MM.1S (cell line): Measurements from ENCODE around the gene TMEM179B.

Experiments
- CTCF ChIP-seq: fragments of 300-600 bp; sonication (generic); IDR thresholded peaks from 2 replicates; pipeline ENCODE4 v1.5.1; 2016; ENCODE audit warnings: antibody characterized with exemption, low read length, mixed read lengths
- EZH2 ChIP-seq: fragments of 300-600 bp; sonication (generic); optimal IDR thresholded peaks from 2 replicates; pipeline ENCODE3; 2017; ENCODE audit warnings: low read depth, mild to moderate bottlenecking, antibody characterized with exemption, low read length, mixed read lengths

DNA sequence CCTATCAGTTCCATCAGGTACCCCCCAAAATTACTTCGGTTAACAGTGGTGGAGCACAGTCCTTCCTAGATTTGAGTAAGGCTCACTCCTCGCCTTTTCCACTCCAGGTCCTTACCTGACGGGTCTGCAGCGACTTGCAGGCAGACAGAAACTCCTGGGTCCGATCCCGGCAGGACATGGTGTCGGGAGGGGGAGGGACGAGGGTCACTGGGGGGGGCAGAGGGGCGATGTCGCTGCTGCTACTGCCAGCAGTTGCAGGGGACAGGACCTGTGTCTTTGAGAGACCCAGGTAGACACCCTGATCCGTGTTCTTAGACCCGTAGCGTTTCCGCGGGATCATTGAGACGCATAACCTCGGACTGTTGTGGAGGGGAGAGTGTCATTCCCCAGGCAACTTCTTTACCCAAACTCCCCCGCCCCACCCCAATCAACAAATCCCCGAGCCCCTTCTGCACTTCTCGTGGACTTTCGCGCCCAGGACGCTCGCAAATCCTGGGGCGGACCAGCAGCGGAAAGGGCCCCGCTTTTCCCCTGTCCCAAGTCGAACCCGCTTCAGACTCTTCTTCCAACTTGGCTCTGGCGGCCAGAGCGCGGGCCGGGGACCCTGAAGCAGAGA is 43.8 kb downstream of the TMEM179B start:
- no peak for TF ChIP-seq CTCF
- TF ChIP-seq EZH2 = no peak
